GM12878 (cell line): ENCODE results near the gene FLT3LG. TPM values are rescaled to one million over a fixed set of nuclear protein-coding genes. Genes with fewer than 3 reads are reported as not detected.

Source experiments
- BCLAF1 ChIP-seq: fragments of 450-650 bp; IDR thresholded peaks from 2 replicates; pipeline ENCODE4 v1.6.1; 2017; ENCODE audit warnings: antibody characterized with exemption, mild to moderate bottlenecking, moderate library complexity
- CBX3 ChIP-seq: fragments of 200-600 bp; sonication (generic); IDR thresholded peaks from 2 replicates; pipeline ENCODE4 v1.6.1; 2016; ENCODE audit warnings: low read depth, borderline replicate concordance
- CREB1 ChIP-seq: IDR thresholded peaks from 2 replicates; pipeline ENCODE4 v1.6.1; 2012; ENCODE audit warnings: low read depth, mild to moderate bottlenecking, inconsistent platforms
- EED ChIP-seq: sonication (generic); IDR thresholded peaks from 2 replicates; pipeline ENCODE4 v1.6.1; 2016; ENCODE audit warnings: antibody characterized with exemption, low read depth
- EGR1 ChIP-seq, 2 experiments: IDR thresholded peaks; 1 replicate in 1 of 2; 2 replicates in 1 of 2; pipeline ENCODE4 v1.6.1; 2011 to 2012; ENCODE audit warnings: low read depth in 2 of 2, low read length in 2 of 2, borderline replicate concordance in 1 of 2, mild to moderate bottlenecking in 1 of 2, moderate library complexity in 1 of 2
- FOXK2 ChIP-seq: fragments of 450-650 bp; IDR thresholded peaks from 2 replicates; pipeline ENCODE4 v1.6.1; 2017; ENCODE audit warnings: mild to moderate bottlenecking, moderate library complexity
- HDAC6 ChIP-seq: fragments of 200-600 bp; sonication (generic); IDR thresholded peaks from one replicate; pipeline ENCODE4 v1.8.0; 2017; ENCODE audit warnings: antibody characterized with exemption; ENCODE audit not compliant: unreplicated experiment
- MEF2B ChIP-seq: fragments of 450-650 bp; IDR thresholded peaks from 2 replicates; pipeline ENCODE4 v1.6.1; 2018; ENCODE audit warnings: mild to moderate bottlenecking, moderate library complexity; ENCODE audit not compliant: partially characterized antibody, poor library complexity, severe bottlenecking
- NR2C1 ChIP-seq: fragments of 450-650 bp; IDR thresholded peaks from 2 replicates; pipeline ENCODE4 v1.6.1; 2017; ENCODE audit warnings: antibody characterized with exemption, mild to moderate bottlenecking, moderate library complexity
- PAX5 ChIP-seq: IDR thresholded peaks from 2 replicates; pipeline ENCODE4 v1.6.1; 2011; ENCODE audit warnings: low read depth, low read length, borderline replicate concordance
- POLR2AphosphoS2 ChIP-seq: IDR thresholded peaks from 2 replicates; pipeline ENCODE4 v1.6.1; 2011; ENCODE audit warnings: low read depth, mild to moderate bottlenecking, low read length, improper control_type of control experiment, moderate library complexity
- SMAD5 ChIP-seq: IDR thresholded peaks from 2 replicates; pipeline ENCODE4 v1.6.1; 2016; ENCODE audit warnings: antibody characterized with exemption, low read depth
- SMARCA5 ChIP-seq: fragments of 450-650 bp; IDR thresholded peaks from 2 replicates; pipeline ENCODE4 v1.6.1; 2017; ENCODE audit warnings: mild to moderate bottlenecking
- SREBF1 ChIP-seq: IDR thresholded peaks from 2 replicates; pipeline ENCODE4 v1.6.1; 2012; ENCODE audit warnings: mild to moderate bottlenecking, low read length
- YY1 ChIP-seq: IDR thresholded peaks from 2 replicates; pipeline ENCODE4 v1.6.1; 2011; ENCODE audit warnings: low read depth, mild to moderate bottlenecking, low read length
- ZBTB33 ChIP-seq: fragments of 450-650 bp; IDR thresholded peaks from 2 replicates; pipeline ENCODE4 v1.6.1; 2017; ENCODE audit warnings: mild to moderate bottlenecking
- ZBTB40 ChIP-seq: fragments of 450-650 bp; IDR thresholded peaks from 2 replicates; pipeline ENCODE4 v1.6.1; 2016; ENCODE audit warnings: mild to moderate bottlenecking, moderate library complexity, borderline replicate concordance
- polyA plus RNA-seq, 11 experiments: library from polyadenylated mRNA; depleted of rRNA in 4 of 11; unstranded in 6 of 11; stranded (reverse) in 5 of 11; fragments of >200 nt; fragmentation: Nextera tagmentation in 4 of 11; fragmentation: Illumina TruSeq in 1 of 11; extraction: Ambion mirVana in 4 of 11; extraction: Trizol in 1 of 11; gene quantifications; 1 replicate in 1 of 11; 2 replicates in 10 of 11; pipeline versions ENCODE4 v1.2.1 to v1.2.3, GENCODE V29; 2011 to 2016; ENCODE audit warnings: inconsistent platforms in 2 of 11, missing spikeins in 2 of 11, low read depth in 1 of 11
- total RNA-seq, 4 experiments: library from RNA; depleted of rRNA in 3 of 4; stranded (reverse); fragments of >200 nt in 3 of 4; fragmentation: Illumina TruSeq in 1 of 4; extraction: Trizol in 1 of 4; gene quantifications; 2 replicates each; pipeline versions ENCODE4 v1.2.1 to v1.2.3, GENCODE V29; 2013 to 2021

The FLT3LG gene
- total and polyA plus RNA-seq, 10 of the 15 experiments (the other 5 are each of a cell fraction or from before 2014, with no cell fraction given) = 0.68 to 13.1 (median 4.3) TPM

GRCh38 chr19:49533551-49534488 lies 59.8 kb downstream of the FLT3LG start (continued):
- TF ChIP-seq CBX3 (no peak), CREB1 (peak; percentile 35; the same call in 1 of the 2 replicates), YY1 (no peak), NR2C1 (0 out of 2 replicates have a peak, but pooled peaks have one; percentile 8), EED (no peak), SMARCA5 (no peak), SMAD5 (no peak), FOXK2 (no peak), POLR2AphosphoS2 (no peak), EGR1 (IDR thresholded peaks at IDR 0.05; ENCODE audit: borderline replicate concordance in 1 of 2, low read depth in 2 of 2, low read length in 2 of 2) (peak in 1 of 2 experiments; percentile 72; a peak in 2 of 3 replicates), MEF2B (peak; percentile 25), HDAC6 (no peak), ZBTB40 (no peak), SREBF1 (no peak), ZBTB33 (no peak), BCLAF1 (no peak), PAX5 (no peak)
